GM21360 (cell line): ENCODE measurements around the gene FRRS1.

ENCODE experiments used
- ATAC-seq: cut with Tn5 transposase; IDR thresholded peaks from one replicate; pipeline ENCODE4 v1.9.1; 2021; ENCODE audit warnings: mild to moderate bottlenecking, moderate library complexity; ENCODE audit not compliant: unreplicated experiment

FRRS1 gene

DNA sequence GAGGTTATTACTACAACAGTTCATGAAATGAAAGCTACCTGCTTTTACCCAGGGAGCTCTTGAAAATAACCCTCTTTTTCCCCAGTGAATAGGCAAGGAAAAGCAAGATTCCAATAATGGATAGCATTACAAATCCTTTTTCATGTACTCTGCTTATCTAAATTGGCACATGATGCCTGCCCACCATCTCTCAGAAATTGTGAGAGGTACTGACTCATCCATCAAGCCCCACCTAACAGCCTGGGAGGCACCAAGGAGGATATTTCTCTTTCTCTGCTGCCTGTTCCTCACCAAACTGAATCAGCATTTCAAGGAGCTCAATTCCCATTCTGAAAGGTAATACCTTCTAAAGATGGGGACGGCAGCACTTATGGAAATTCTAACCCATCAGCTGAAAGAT lies 86.2 kb downstream of the FRRS1 start:
- no peak for ATAC-seq

DNA sequence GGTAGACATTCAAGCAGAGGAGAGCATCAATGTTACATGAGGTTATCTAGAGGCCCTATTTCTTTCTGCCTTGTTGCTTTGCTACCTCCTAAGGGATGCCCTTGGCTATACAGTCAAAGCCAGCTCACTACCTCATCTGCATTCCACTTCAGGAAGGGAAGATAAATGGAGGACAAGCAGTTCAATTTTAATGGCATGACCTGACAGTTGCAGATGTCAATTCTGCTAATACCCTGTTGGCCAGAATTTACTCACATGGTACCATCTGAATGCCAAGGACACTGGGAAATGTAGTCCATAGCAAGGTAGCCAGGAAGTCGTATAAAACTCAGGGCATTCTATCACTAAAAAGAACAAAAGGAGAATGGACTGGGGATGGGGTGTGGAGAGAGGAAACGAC lies 89.0 kb downstream of the FRRS1 start:
- ATAC-seq = no peak

DNA sequence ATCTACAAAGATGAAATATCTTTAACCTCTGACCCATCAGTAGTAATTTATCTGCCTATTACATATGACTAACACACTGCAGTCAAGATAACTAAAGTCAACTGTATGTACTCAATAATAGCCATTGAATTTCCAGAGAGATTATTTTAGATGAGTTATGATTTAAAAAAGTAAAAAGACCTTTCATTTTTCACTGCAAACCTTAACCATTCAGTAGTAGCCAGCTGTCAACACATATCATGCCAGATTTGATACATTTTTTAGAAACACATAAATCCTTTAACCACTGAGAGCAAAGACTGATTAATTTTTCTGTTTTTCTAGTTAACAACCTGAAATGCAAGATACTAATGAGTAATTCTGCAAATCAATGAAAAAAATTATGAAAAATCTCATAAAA lies 89.6 kb downstream of the FRRS1 start:
- no peak for ATAC-seq

DNA sequence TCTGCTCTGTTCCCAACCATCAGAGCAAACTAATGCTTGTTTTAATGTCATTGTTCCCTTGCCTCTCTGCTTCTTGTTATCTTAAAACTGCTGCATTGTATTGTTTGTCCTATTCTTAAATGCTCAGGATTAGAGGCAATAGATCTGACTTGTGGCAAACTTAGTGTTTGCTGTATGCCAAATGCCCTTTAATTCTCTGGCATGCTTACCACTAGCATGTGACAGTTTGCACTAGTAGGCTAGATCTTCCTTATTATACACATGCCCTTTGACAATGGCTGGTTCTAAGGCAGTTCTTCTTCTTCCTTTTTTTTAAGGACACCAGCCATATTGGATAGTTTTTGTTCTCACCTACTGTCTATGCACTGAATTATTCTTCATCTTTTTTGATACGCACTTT lies 90.4 kb downstream of the FRRS1 start:
- no peak for ATAC-seq

DNA sequence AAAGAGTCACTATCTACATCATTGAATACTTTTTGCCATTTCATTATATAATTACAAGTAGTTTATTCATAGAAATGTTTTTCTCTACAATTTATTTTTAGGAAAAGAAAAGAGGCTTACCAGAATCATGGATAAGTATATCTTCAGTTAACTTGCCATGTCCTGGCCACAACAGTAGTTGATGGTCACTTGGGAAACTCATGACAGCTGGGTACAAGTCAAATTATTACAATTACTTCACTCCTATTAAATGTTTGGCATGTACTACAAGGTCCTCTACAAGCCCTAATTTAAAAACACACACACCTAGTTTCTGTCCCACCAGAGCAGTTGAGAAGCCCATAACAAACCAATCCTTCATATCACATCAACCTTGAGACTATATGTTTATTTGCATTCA lies 91.1 kb downstream of the FRRS1 start:
- ATAC-seq = no peak

GRCh38 chr1:99674115-99675064 lies 92.0 kb downstream of the FRRS1 start:
- ATAC-seq = no peak

GRCh38 chr1:99673315-99673714 lies 93.1 kb downstream of the FRRS1 start:
- ATAC-seq = no peak

DNA sequence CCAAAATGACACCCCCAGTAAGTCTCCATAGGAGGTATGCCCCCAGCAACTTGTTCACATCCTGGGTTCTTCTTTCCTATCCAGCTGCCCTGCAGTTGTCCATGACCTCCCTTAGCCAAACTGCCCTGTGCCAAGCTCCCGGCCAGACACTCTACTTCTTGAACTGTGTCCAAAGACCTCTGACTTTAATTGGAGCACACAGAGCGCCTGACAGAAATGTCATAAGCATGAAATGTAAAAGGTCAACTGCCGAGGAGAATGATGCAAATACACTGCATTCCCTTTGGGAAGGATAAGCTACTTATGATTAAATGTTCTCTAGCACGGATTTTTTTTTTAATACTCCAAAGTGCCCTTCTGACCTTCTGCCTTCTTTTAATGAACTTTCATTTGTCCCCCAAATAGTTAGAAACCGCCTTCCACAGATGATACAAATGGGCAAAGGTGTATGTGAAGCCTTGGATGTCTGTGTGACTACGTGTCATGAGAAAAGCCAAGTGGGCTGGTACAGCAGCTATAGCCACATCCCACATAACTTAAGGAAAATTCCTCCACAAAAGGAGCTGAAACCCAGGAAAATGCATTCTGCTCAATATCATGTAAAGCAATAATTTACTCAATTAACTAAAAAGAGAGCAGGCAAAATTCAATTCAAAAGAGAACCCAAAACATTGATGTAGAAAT lies 93.8 kb downstream of the FRRS1 start:
- no peak for ATAC-seq

DNA sequence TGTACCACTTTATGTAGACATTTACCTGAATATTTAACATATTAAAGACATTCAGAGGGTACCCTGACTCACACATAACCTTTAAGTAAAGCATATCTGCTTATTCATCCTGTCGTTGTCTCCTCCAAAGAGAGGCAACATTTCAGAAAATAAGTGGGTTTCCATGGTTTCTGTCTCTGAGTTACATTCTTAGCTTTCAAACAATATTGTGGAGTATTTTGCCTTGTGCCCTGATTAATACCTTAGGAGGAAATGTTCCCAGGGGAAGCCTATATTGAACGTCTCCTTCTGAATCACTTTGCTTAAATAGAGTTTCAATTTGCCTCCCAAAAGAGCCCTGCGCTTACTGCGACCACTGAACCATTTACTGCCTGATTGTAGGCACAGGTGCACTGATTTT lies 94.4 kb downstream of the FRRS1 start:
- ATAC-seq = no peak

- no peak for ATAC-seq
Observed at GRCh38 chr1:99670583-99670982, 95.9 kb downstream of the FRRS1 start.

- no peak for ATAC-seq
Observed at GRCh38 chr1:99669821-99670220, 96.6 kb downstream of the FRRS1 start.

GRCh38 chr1:99669376-99669775 lies 97.1 kb downstream of the FRRS1 start:
- ATAC-seq = no peak

DNA sequence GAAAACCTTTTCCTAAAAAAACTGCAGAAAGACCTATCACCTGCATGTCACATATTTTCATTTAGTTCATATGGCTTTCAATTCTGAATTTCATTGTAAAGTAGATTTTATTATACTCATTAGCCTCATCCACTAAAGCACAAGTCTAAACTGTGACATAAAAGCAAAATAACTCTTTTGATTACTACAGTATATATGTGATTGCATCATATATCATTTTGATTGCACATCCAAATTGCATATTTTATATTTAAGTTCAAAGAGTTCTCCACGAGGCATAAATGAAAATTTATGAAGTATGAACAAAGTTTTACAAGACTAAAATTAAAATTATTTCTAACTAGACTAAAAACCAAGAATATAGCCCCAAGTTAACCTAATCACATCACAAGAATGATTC lies 101.2 kb downstream of the FRRS1 start:
- ATAC-seq = no peak

- no peak for ATAC-seq
Observed at GRCh38 chr1:99663501-99663900, 102.9 kb downstream of the FRRS1 start.

GRCh38 chr1:99662539-99663080 lies 103.8 kb downstream of the FRRS1 start:
- no peak for ATAC-seq

DNA sequence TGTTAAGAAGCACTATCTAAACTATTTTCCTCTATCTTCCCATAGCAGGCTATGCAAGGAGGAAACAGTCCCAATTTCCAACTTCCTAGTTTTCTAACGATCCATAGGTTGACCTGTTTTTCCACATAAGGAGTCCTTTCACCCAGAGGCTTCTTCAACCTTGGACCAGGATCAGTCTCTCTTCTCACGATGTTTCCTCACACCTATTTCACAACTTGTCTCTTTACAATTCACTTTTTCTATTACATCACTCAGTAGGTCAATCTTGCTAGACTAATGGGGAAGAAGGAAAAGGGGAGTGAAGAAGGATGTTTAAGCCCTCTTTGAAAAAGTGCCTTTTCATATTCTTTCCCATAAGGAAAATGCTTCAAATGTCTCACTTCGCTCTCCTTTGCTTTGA lies 104.7 kb downstream of the FRRS1 start:
- ATAC-seq = no peak

- no peak for ATAC-seq
Observed at GRCh38 chr1:99660496-99660895, 105.9 kb downstream of the FRRS1 start.

DNA sequence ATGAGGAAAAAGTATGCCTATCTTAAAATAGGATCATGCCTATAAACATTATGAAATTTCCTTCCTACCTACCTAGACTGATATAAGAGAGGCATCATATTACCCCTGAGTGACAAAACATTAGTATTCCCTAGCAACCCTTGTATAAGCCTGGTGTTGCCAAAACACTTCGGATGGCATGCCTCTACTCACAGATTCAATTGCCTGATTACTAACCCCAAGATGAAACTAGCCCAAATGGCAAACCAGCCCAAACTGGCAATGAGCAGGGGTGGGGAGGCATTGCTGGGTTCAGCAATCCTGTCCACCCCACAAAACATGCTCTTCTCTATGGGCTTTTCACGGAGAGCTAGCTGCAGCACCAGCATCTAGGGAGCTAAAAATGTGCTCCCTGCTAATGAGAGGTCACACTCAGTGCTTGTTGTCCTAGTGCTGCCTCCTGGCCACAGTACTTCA lies 106.7 kb downstream of the FRRS1 start:
- no peak for ATAC-seq
